ENCODE measurements around the gene NIT2. TPM values are rescaled to one million over a fixed set of nuclear protein-coding genes. Genes with fewer than 3 reads are reported as not detected.

The NIT2 gene
- total and polyA plus RNA-seq, 2 of the 4 experiments (the other 2 are of a cell fraction): 12.4 to 27.1 TPM

- H2BK20ac ChIP-seq (ENCODE audit: low read depth, low read length): no peak overlapping the region
- H4K5ac ChIP-seq (ENCODE audit: low read depth, low read length): no peak overlapping the region
- no peak overlapping the region for H3K14ac ChIP-seq (replicated peaks; ENCODE audit: low read depth, low read length)
- no CpG with 5 or more reads among the region's 2 CpGs for WGBS, 2 experiments (ENCODE audit: extremely low coverage in 2 of 2, insufficient read length in 1 of 2)
- H2AFZ ChIP-seq (replicated peaks; ENCODE audit: low read length, poor library complexity): no peak overlapping the region
- no peak overlapping the region for H2AK9ac ChIP-seq (replicated peaks; ENCODE audit: low read depth, low read length, poor library complexity)
- peaks cover 15% of the 10 kb centered on the region for H3K36me3 ChIP-seq (ENCODE audit: control insufficient read depth, insufficient read depth, low read length)
- H2BK5ac ChIP-seq (ENCODE audit: low read depth, low read length, poor library complexity, severe bottlenecking): peak overlapping the region; percentile 19
- H3K4me1 ChIP-seq (ENCODE audit: control insufficient read depth, insufficient read depth, low read length): 0 out of 2 replicates have a peak, but pooled peaks cover 2% of the 10 kb centered on the region
- intact Hi-C loops (cut with micrococcal nuclease) (loop anchor here (5.0 to 10.0 kb wide), 2 partner anchors 394 to 877 kb away; no protein-coding TSS in a partner anchor), in situ Hi-C loops (cut with MboI; ENCODE audit: low sequenced_read_pairs) (loop anchor here (10.0 kb wide), 1 partner anchor 277 kb away; no protein-coding TSS in a partner anchor), dilution Hi-C loops (cut with HindIII; ENCODE audit: low sequenced_read_pairs, unreplicated experiment) (no loop called here)
- peaks cover 0 to 4% of the 10 kb centered on the region in 2 experiments; a peak in 2 of 4 replicates for H3K79me1 ChIP-seq (ENCODE audit: low read depth in 1 of 2, low read length in 2 of 2)
- H3K56ac ChIP-seq (ENCODE audit: extremely low read depth, insufficient read depth, low read length): no peak overlapping the region
- no peaks in the 10 kb centered on the region for H4K20me1 ChIP-seq (ENCODE audit: insufficient read depth, low read length)
- no peak overlapping the region for H3K4me2 ChIP-seq (ENCODE audit: low read depth, low read length)
- ChIA-PET CTCF (no interaction called here), POLR2A (ENCODE audit: unreplicated experiment) (no interaction called here)
- DNase-seq: no peak
- H3K23ac ChIP-seq (ENCODE audit: low read depth, low read length): no peak overlapping the region
- H3K9me1 ChIP-seq (ENCODE audit: insufficient read depth, low read length): no peaks in the 10 kb centered on the region
- H2AK5ac ChIP-seq (ENCODE audit: low read depth, low read length): no peak overlapping the region
- no peak overlapping the region for H3K4ac ChIP-seq (ENCODE audit: low read depth, low read length)
- no peak overlapping the region for H4K8ac ChIP-seq (ENCODE audit: low read depth in 2 of 2, low read length in 2 of 2)
- H3K4me3 ChIP-seq (ENCODE audit: insufficient read depth, low read depth, low read length): no peak overlapping the region
- no peak for ATAC-seq (ENCODE audit: low read depth)
- H3K9ac ChIP-seq (ENCODE audit: low read depth, low read length): no peak overlapping the region
- no peak overlapping the region for H3K27ac ChIP-seq (ENCODE audit: insufficient read depth, low read length)
- H3K18ac ChIP-seq (ENCODE audit: low read depth, low read length): no peak overlapping the region
- no peak for TF ChIP-seq ELK1 (IDR thresholded peaks at IDR 0.05; ENCODE audit: borderline replicate concordance, low read depth, low read length)
- TF ChIP-seq BHLHE40 (IDR thresholded peaks at IDR 0.05; ENCODE audit: low read depth, low read length): no peak
- no peak for TF ChIP-seq POLR2A (IDR thresholded peaks at IDR 0.05; ENCODE audit: low read depth, low read length)
- no peak for TF ChIP-seq CHD1 (IDR thresholded peaks at IDR 0.05; ENCODE audit: low read depth, low read length)
- TF ChIP-seq CEBPB (IDR thresholded peaks at IDR 0.05; ENCODE audit: low read depth, low read length): no peak
- no peak for TF ChIP-seq SMC3 (IDR thresholded peaks at IDR 0.05; ENCODE audit: low read depth, low read length)
- TF ChIP-seq RAD21 (IDR thresholded peaks at IDR 0.05; ENCODE audit: low read length): no peak
- TF ChIP-seq RCOR1 (IDR thresholded peaks at IDR 0.05; ENCODE audit: insufficient replicate concordance, low read length): no peak
- no peak for TF ChIP-seq MXI1 (IDR thresholded peaks at IDR 0.05; ENCODE audit: borderline replicate concordance, low read depth, low read length)
- no peak for TF ChIP-seq MAFK (IDR thresholded peaks at IDR 0.05; ENCODE audit: low read depth, low read length)
- TF ChIP-seq RFX5 (IDR thresholded peaks at IDR 0.05; ENCODE audit: low read depth, low read length): no peak
- TF ChIP-seq USF2 (IDR thresholded peaks at IDR 0.05; ENCODE audit: low read depth, low read length): no peak
- no peak for TF ChIP-seq CTCF (conservative IDR thresholded peaks at IDR 0.05; ENCODE audit: low read depth, low read length)
- TF ChIP-seq NFE2L2 (IDR thresholded peaks at IDR 0.05; ENCODE audit: low read depth, low read length): no peak
- no peak for TF ChIP-seq FOS (IDR thresholded peaks at IDR 0.05; ENCODE audit: low read depth, low read length)
- H2BK120ac ChIP-seq (ENCODE audit: low read depth, low read length): no peak overlapping the region
- H2BK15ac ChIP-seq (ENCODE audit: low read depth, low read length): no peak overlapping the region
- BruUV-seq (replicated peaks): no TSS peak
- no peak overlapping the region for H4K91ac ChIP-seq (ENCODE audit: insufficient read depth, low read depth, low read length)
- H3K9me3 ChIP-seq (ENCODE audit: control insufficient read depth, insufficient read depth, low read length): no peaks in the 10 kb centered on the region
- H3K27me3 ChIP-seq (ENCODE audit: control insufficient read depth, insufficient read depth, low read length): no peaks in the 10 kb centered on the region
These were observed 16.6 kb upstream of the NIT2 start for GRCh38 chr3:100317912-100318311.
